ENCODE measurements around the gene C16orf95. TPM values are rescaled to one million over a fixed set of nuclear protein-coding genes. Genes with fewer than 3 reads are reported as not detected.

The C16orf95 gene
- total and polyA plus RNA-seq, 4 donors, result 0.48 to 4.3 (median 2.1) TPM

DNA sequence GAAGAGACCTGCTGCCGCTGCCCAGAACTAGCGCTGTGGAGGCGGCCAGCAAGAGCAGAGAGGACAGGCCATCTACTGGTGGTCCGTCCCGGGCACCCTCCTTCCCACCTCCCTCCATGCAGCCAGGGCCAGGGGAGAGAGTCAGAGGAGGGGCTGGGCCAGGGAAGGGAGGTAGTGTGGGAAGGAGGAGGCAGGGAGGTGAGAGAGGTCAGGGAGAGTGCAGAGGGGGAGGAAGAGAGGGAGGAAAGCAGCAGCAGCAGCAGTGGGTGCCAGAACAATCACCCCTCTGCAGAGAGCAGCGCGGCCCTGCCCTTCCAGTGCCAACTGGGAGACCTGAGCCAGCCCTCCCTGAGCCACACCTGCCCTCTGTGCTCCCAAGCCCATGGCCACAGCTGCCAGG, 6.6 kb downstream of the C16orf95 start:
- no peak overlapping the region for H3K4me3 ChIP-seq
- ATAC-seq (ENCODE audit: insufficient read depth, low FRiP score) (no peak), DNase-seq (no peak)
- no peaks in the 10 kb centered on the region for H3K4me1 ChIP-seq (ENCODE audit: control insufficient read depth in 5 of 5, insufficient read depth in 5 of 5, low read length in 5 of 5)
- TF ChIP-seq, protein P1, sequence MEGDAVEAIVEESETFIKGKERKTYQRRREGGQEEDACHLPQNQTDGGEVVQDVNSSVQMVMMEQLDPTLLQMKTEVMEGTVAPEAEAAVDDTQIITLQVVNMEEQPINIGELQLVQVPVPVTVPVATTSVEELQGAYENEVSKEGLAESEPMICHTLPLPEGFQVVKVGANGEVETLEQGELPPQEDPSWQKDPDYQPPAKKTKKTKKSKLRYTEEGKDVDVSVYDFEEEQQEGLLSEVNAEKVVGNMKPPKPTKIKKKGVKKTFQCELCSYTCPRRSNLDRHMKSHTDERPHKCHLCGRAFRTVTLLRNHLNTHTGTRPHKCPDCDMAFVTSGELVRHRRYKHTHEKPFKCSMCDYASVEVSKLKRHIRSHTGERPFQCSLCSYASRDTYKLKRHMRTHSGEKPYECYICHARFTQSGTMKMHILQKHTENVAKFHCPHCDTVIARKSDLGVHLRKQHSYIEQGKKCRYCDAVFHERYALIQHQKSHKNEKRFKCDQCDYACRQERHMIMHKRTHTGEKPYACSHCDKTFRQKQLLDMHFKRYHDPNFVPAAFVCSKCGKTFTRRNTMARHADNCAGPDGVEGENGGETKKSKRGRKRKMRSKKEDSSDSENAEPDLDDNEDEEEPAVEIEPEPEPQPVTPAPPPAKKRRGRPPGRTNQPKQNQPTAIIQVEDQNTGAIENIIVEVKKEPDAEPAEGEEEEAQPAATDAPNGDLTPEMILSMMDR (IDR thresholded peaks at IDR 0.05; ENCODE audit: control extremely low read depth, extremely low read depth), result no peak
- H3K9ac ChIP-seq (ENCODE audit: insufficient read depth in 1 of 2, low read length in 2 of 2), result no peak overlapping the region
- no peaks in the 10 kb centered on the region for H3K27me3 ChIP-seq (ENCODE audit: control insufficient read depth in 3 of 3, insufficient read depth in 3 of 3, low read length in 2 of 3)
- peaks cover 0 to 2% (median 0%) of the 10 kb centered on the region in 4 donors for H3K9me3 ChIP-seq (ENCODE audit: control insufficient read depth in 4 of 4, insufficient read depth in 3 of 4, low read length in 3 of 4)
- no peaks in the 10 kb centered on the region for H3K36me3 ChIP-seq (ENCODE audit: control insufficient read depth in 4 of 4, insufficient read depth in 4 of 4, low read length in 4 of 4)
- 87 to 88% methylated on average over 7 of the region's 7 CpGs for WGBS, 2 donors
- no peak overlapping the region for H3K27ac ChIP-seq (ENCODE audit: low read depth in 1 of 2, low read length in 1 of 2)

- H3K36me3 ChIP-seq (ENCODE audit: control insufficient read depth in 4 of 4, insufficient read depth in 4 of 4, low read length in 4 of 4), result no peaks in the 10 kb centered on the region
- WGBS, 2 donors, result 83 to 96% methylated on average over 5 of the region's 5 CpGs
- TF ChIP-seq, protein P1 (IDR thresholded peaks at IDR 0.05; ENCODE audit: control extremely low read depth, extremely low read depth), result no peak
Measured at GRCh38 chr16:87309620-87310525, 7.3 kb downstream of the C16orf95 start.

GRCh38 chr16:87308826-87309225, 8.4 kb downstream of the C16orf95 start:
- H3K9ac ChIP-seq (ENCODE audit: insufficient read depth in 1 of 2, low read length in 2 of 2), result no peak overlapping the region
- H3K36me3 ChIP-seq (ENCODE audit: control insufficient read depth in 4 of 4, insufficient read depth in 4 of 4, low read length in 4 of 4), result no peaks in the 10 kb centered on the region
- no peaks in the 10 kb centered on the region for H3K27me3 ChIP-seq (ENCODE audit: control insufficient read depth in 3 of 3, insufficient read depth in 3 of 3, low read length in 2 of 3)
- no peak for DNase-seq
- 81 to 95% methylated on average over 4 of the region's 4 CpGs for WGBS, 2 donors
- no peaks in the 10 kb centered on the region for H3K4me1 ChIP-seq (ENCODE audit: control insufficient read depth in 5 of 5, insufficient read depth in 5 of 5, low read length in 5 of 5)
- no peak for ATAC-seq (ENCODE audit: insufficient read depth, low FRiP score)
- no peak overlapping the region for H3K27ac ChIP-seq (ENCODE audit: low read depth in 1 of 2, low read length in 1 of 2)
- H3K9me3 ChIP-seq (ENCODE audit: control insufficient read depth in 4 of 4, insufficient read depth in 3 of 4, low read length in 3 of 4), result peaks cover 0 to 2% (median 0%) of the 10 kb centered on the region in 4 donors
- no peak overlapping the region for H3K4me3 ChIP-seq
- TF ChIP-seq, protein P1 (IDR thresholded peaks at IDR 0.05; ENCODE audit: control extremely low read depth, extremely low read depth), result no peak

More at GRCh38 chr16:87309620-87310525, 7.3 kb downstream of the C16orf95 start:
- DNase-seq, result no peak
- H3K9me3 ChIP-seq (ENCODE audit: control insufficient read depth in 4 of 4, insufficient read depth in 3 of 4, low read length in 3 of 4), result peaks cover 0 to 2% (median 0%) of the 10 kb centered on the region in 4 donors
- H3K4me1 ChIP-seq (ENCODE audit: control insufficient read depth in 5 of 5, insufficient read depth in 5 of 5, low read length in 5 of 5), result no peaks in the 10 kb centered on the region
- no peak overlapping the region for H3K4me3 ChIP-seq
- H3K27me3 ChIP-seq (ENCODE audit: control insufficient read depth in 3 of 3, insufficient read depth in 3 of 3, low read length in 2 of 3), result no peaks in the 10 kb centered on the region
- no peak overlapping the region for H3K9ac ChIP-seq (ENCODE audit: insufficient read depth in 1 of 2, low read length in 2 of 2)
- no peak overlapping the region for H3K27ac ChIP-seq (ENCODE audit: low read depth in 1 of 2, low read length in 1 of 2)
- ATAC-seq (ENCODE audit: insufficient read depth, low FRiP score), result no peak

Data from lung (tissue), 12 donors.